GM19193 (cell line): ENCODE results near the gene EBF3.

ENCODE experiments used
- POLR2A ChIP-seq: IDR thresholded peaks from 4 replicates; pipeline ENCODE4 v1.6.1; 2011; ENCODE audit not compliant: insufficient read depth, insufficient read length; ENCODE audit errors: extremely low read depth

Gene EBF3

GRCh38 chr10:129814681-129815646, 149.1 kb downstream of the EBF3 start:
- TF ChIP-seq POLR2A: no peak

GRCh38 chr10:129812398-129812797, 151.7 kb downstream of the EBF3 start:
- no peak for TF ChIP-seq POLR2A

- no peak for TF ChIP-seq POLR2A
These were observed 152.9 kb downstream of the EBF3 start for GRCh38 chr10:129811208-129811607.

GRCh38 chr10:129809841-129810240, 154.2 kb downstream of the EBF3 start:
- TF ChIP-seq POLR2A: no peak

GRCh38 chr10:129809431-129809830, 154.6 kb downstream of the EBF3 start:
- no peak for TF ChIP-seq POLR2A

GRCh38 chr10:129808092-129808983, 155.7 kb downstream of the EBF3 start:
- no peak for TF ChIP-seq POLR2A

- TF ChIP-seq POLR2A: no peak
These were observed 156.9 kb downstream of the EBF3 start for GRCh38 chr10:129807211-129807610.

GRCh38 chr10:129800796-129801340, 163.2 kb downstream of the EBF3 start:
- no peak for TF ChIP-seq POLR2A

GRCh38 chr10:129799942-129800341, 164.1 kb downstream of the EBF3 start:
- TF ChIP-seq POLR2A: no peak

GRCh38 chr10:129796710-129797420, 167.2 kb downstream of the EBF3 start:
- TF ChIP-seq POLR2A: no peak

GRCh38 chr10:129793996-129794395, 170.1 kb downstream of the EBF3 start:
- no peak for TF ChIP-seq POLR2A

- no peak for TF ChIP-seq POLR2A
These were observed 170.6 kb downstream of the EBF3 start for GRCh38 chr10:129793479-129793878.

- no peak for TF ChIP-seq POLR2A
These were observed 171.2 kb downstream of the EBF3 start for GRCh38 chr10:129792864-129793263.

GRCh38 chr10:129792141-129792540, 171.9 kb downstream of the EBF3 start:
- TF ChIP-seq POLR2A: no peak
